Muscle of back (tissue), 11 donors: ENCODE data around the gene IST1. TPM values are rescaled to one million over a fixed set of nuclear protein-coding genes. Genes with fewer than 3 reads are reported as not detected.

Source experiments
- DNase-seq, 3 donors: peaks; one replicate each; pipeline versions ENCODE4 v3.0.0 to v3.0.0-alpha.2; 2013
- polyA plus RNA-seq, 10 donors: library from polyadenylated mRNA; unstranded; fragments of 120-200 nt; gene quantifications; one replicate each; pipeline ENCODE4 v1.2.1, GENCODE V29; 2013; ENCODE audit not compliant: insufficient read length in 10 of 10

IST1 gene
- polyA plus RNA-seq, 10 donors: 116 to 209 (median 161) TPM

DNA sequence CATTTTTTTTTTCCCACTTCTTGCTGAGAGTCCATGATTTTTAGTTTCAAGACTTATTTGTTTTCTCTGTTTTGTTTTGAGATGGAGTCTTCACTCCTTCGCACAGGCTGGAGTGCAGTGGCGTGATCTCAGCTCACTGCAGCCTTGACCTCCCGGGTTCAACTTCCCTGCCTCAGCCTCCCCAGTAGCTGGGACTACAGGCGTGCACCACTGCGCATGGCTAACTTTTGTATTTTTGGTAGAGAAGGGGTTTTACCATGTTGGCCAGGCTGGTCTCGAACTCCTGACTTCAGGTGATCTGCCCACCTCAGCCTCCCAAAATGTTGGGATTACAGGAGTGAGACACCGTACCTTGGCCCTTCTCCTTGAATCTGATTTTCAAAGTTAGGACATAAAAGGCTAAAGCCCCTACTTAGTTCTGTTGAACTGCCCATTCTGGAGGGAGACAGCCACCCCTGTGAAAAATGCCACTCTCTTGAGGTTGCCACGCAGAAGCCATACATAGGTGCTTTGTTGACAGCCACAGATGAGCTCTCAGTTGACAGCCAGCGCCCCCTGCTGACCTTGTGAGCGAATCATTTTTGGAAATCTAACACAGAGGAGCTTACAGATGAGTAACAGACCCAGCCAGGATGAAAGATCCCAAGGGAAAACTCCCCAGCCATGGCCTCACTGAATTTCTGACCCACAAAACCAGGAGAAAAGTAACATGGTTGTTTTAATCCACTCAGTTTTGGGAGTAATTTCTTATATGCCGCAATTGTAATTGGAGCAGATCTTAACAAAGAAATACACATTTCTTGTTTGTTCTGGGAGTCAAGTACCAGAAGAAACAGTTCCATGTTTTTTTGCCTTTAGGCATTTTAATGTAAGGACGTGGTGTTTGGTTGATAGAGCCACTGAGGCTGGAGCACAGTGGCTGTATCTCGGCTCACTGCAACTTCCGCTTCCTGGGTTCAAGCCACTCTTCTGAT, 66.0 kb downstream of the IST1 start:
- peak; percentile 81 to 89 (median 85) for DNase-seq

DNA sequence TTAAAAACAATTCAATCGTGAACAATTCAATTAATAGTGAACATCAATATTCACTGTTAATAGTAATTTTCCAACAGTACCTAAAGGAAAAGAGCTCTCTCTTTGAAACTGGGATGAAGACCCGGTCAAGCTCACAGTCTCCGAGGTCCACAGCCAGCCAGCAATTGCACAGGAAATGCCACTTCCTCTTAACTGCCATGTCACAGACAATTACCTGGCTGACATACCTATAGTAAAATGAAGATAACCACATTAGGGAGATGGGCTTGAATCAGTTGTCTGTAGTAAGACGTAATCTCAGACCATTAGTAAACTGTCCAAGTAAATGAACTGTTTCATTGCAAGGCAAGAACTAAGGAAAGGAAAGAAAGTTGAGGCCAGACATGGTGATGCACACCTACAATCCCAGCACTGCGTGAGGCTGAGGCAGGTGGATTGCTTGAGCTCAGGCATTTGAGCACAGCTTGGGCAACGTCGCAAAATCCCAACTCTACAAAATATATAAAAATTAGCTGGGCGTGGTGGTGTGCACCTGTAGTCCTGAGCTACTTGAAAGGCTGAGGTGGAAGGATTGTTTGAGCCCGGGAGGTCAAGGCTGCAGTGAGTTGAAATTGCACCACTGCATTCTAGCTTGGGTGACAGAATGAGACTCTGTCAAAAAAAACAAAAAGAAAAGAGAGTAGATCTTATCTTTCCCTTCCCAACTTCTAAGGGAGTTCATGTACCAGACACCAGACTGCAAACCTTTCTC, 68.0 kb downstream of the IST1 start:
- DNase-seq: no peak

DNA sequence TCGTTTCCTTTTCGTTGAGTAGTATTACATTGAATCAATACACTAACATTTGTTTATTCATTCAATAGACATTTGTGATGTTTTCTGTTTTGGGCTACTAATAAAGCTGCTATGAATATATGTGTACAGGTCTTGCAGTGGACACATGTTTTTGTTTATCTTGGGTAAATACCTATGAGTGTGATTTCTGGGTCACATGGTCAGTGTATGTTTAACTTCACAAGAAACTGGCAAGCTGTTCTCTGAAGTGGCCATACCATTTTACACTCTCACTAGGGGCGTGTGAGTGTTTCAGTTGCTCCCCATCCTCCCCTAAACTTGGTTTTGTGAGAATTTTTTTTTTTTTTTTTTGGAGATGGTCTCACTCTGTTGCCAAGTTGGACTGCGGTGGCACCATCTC, 69.9 kb downstream of the IST1 start:
- no peak for DNase-seq

DNA sequence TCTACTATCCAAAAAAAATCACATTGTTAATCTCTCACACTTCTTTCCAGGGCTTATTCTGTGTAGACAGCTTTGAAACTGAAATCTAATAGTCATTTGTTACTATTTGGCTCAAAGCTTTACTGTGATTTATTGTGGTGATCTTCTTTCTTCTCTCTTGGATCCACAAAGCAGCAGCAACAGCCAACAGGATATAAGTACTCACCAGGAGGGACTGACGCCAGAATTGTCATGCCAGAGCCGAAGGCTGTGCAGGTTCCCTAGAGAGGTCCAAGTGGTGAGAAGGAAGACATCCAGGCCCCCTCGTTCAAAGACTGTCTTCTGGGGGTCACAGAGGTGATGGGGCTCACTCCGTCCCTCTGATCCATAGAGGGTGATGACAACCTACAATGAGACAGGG, 71.6 kb downstream of the IST1 start:
- DNase-seq: peak in 1 of 3 donors; percentile 18

DNA sequence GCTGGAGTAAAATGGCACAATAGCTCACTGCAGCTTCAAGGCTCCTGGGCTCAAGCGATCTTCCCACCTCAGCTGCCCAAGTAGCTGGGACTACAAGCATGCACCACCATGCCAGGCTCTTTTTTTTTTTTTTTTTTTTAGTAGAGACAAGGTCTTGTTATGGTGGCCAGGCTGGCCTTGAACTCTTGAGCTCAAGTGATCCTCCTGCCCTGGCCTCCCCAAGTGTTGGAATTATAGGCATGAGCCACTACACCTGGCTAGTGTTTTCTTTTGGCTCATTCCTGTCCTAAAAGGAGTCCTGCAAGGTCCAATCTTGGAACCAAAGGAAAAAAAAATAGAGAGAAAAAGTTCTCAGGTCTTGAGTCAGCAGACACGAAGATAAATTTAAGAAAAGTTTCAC, 74.0 kb downstream of the IST1 start:
- no peak for DNase-seq

DNA sequence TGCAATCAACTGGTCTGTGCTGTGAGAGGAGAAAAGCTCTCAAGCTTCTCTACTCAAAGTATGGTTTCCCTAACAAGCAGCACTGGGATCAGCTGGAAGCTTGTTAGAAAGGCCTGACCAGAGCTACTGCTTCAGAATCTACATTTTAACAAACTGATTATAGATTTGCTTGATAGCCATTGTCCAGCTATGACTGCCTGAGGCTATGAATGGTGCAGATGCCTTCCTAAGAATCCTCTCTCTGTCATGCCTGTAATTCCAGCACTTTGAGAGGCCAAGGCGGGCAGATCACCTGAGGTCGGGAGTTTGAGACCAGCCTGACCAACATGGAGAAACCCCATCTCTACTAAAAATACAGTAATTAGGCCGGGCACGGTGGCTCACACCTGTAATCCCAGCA, 76.2 kb downstream of the IST1 start:
- DNase-seq: no peak

DNA sequence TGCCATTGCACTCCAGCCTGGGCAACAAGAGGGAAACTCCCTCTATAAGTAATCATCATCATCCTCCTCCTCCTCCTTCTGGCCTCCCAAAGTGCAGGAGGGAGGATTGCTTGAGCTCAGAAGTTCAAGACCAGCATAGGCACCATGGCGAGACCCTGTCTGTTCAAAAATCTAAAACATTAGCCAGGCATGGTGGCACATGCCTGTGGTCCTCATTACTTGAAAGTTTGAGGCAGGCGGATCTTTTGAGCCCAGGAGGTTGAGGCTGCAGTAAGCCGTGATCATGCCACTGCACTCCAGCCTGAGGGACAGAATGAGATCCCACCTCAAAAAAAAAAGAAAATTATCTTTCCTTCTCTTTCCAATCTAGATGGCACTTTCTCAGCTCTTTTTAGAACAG, 77.0 kb downstream of the IST1 start:
- no peak for DNase-seq

DNA sequence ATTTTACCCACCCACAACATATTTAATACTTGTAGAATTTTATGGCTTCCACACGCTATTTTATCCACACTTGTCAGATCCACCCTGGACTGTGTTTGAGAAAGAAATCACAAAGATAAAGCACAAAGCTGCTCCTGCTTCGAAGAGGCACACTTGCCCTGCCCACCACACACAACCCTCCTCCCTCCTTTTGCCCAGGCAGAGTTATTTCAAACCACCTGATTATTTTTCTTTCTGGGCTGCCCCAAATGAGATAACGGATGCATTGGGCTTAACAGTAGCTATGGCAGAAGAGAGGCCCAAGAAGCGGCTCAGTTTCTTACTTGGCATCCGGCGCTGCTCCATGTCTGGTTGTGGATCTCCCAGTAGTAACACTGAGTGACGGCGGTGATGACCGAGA, 77.7 kb downstream of the IST1 start:
- DNase-seq: no peak

DNA sequence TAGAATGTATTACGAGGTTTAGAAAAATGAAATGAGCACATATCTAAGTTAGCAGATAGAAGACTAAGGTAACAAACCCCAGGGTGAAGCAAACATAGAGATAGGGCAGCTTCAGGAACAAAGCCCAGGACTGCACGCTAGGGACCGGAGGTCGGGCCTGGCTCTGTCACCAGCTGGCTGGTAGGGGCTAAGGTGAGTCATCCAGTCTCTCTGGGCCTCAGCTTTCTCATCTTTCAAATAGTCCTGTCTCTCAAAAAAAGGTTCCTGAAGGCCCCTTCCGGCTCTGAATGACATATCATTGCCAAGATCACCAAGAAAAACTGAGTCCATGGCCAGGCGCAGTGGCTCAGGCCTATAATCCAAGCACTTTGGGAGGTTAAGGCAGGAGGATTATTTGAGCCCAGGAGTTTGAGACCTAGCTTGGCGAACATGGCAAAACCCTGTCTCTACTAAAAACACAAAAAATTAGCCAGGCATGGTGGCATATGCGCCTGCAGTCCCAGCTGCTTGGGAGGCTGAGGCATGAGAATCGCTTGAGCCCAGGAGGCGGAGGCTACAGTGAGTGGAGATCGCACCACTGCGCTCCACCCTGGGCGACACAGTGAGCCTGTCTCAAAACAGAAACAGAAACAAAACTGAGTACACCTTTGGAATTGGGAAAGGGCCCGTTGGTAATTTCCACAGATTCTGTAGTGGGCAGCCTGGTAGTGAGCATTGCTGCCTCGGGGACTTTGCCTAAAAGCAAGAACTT, 78.9 kb downstream of the IST1 start:
- no peak for DNase-seq

Other genes with a start within 250 kb of the IST1 start
- gene PHLPP2, start 170.8 kb upstream of the IST1 start, polyA plus RNA-seq: 1 to 10 TPM; 4.9 to 7.8 (median 6.3) TPM
- gene AP1G1, start 86.7 kb upstream of the IST1 start, polyA plus RNA-seq: 10 to 100 TPM; 32.9 to 54.3 (median 42.7) TPM
- gene ATXN1L, start 49.6 kb upstream of the IST1 start, polyA plus RNA-seq: 10 to 100 TPM; 15.8 to 21.0 (median 18.4) TPM
- gene ZNF821, start 11.3 kb upstream of the IST1 start, polyA plus RNA-seq: 10 to 100 TPM in 2 of 10 donors, 1 to 10 TPM in 8; 7.5 to 11.0 (median 8.6) TPM
- under 1 TPM; 0.03 to 0.35 (median 0.07) TPM for gene PKD1L3, start 104.9 kb downstream of the IST1 start, polyA plus RNA-seq
- gene DHODH, start 113.2 kb downstream of the IST1 start, polyA plus RNA-seq: 10 to 100 TPM in 5 of 10 donors, 1 to 10 TPM in 5; 6.6 to 13.3 (median 9.9) TPM
- gene HP, start 159.0 kb downstream of the IST1 start, polyA plus RNA-seq: 1 to 10 TPM in 1 of 10 donors, under 1 TPM in 9; 0.35 to 1.9 (median 0.74) TPM
- gene HPR, start 167.7 kb downstream of the IST1 start, polyA plus RNA-seq: under 1 TPM in 2 of 10 donors, not detected in 8; 0.37 to 0.50 TPM
- gene TXNL4B, start 198.1 kb downstream of the IST1 start, polyA plus RNA-seq: 10 to 100 TPM in 6 of 10 donors, 1 to 10 TPM in 4; 8.8 to 14.4 (median 10.6) TPM
- 10 to 100 TPM; 39.1 to 57.1 (median 50.3) TPM for gene DHX38, start 198.3 kb downstream of the IST1 start, polyA plus RNA-seq